SK-N-SH (cell line): ENCODE data around the gene GSTO2. TPM values are rescaled to one million over a fixed set of nuclear protein-coding genes. Genes with fewer than 3 reads are reported as not detected.

Experiments
- CTCF ChIA-PET: fragments of 300-600, 350-600 bp; formaldehyde crosslinking; extraction: SDS; loops from one replicate; lab custom pipeline; 2021; lab: Yijun Ruan, JAX
- POLR2A ChIA-PET: fragments of 350-600 bp; sonication (Branson Sonifier 250); formaldehyde crosslinking; extraction: SDS; loops from one replicate; lab custom pipeline; 2020; ENCODE audit warnings: antibody characterized with exemption, inconsistent platforms; lab: Yijun Ruan, JAX
- DNase-seq: peaks from one replicate; pipeline ENCODE4 v3.0.0; 2012
- H2AFZ ChIP-seq: fragments of 200-600 bp; sonication (generic); 2 replicates; pipeline ENCODE4 v1.8.1; 2016; ENCODE audit warnings: antibody characterized with exemption, mild to moderate bottlenecking, low read depth
- H3F3A ChIP-seq: fragments of 200-600 bp; sonication (generic); replicated peaks from 2 replicates; pipeline ENCODE3; 2016; ENCODE audit warnings: antibody characterized with exemption, mild to moderate bottlenecking; ENCODE audit not compliant: insufficient read depth
- H3K27ac ChIP-seq, 2 experiments: fragments of 200-500 bp in 1 of 2; fragments of 200-600 bp in 1 of 2; sonication (Bioruptor generic) in 1 of 2; sonication (generic), shearing (Covaris generic) in 1 of 2; 2 replicates each; pipeline versions ENCODE4 v1.5.1 to v1.6.1; 2014 to 2016; ENCODE audit warnings: low read depth in 2 of 2, inconsistent platforms in 1 of 2, low read length in 1 of 2, mild to moderate bottlenecking in 1 of 2, mixed read lengths in 1 of 2
- H3K27me3 ChIP-seq: fragments of 200-600 bp; sonication (generic), shearing (Covaris generic); 2 replicates; pipeline ENCODE4 v1.6.1; 2016; ENCODE audit warnings: mixed run types; ENCODE audit not compliant: insufficient read depth
- H3K36me3 ChIP-seq, 2 experiments: fragments of 200-500 bp in 1 of 2; fragments of 200-600 bp in 1 of 2; sonication (Bioruptor generic) in 1 of 2; sonication (generic) in 1 of 2; replicated peaks in 1 of 2; 2 replicates each; pipeline versions ENCODE3 to v1.5.1; 2014 to 2016; ENCODE audit warnings: low read length in 1 of 2, mild to moderate bottlenecking in 1 of 2; ENCODE audit not compliant: insufficient read depth in 2 of 2, control insufficient read depth in 1 of 2
- H3K4me1 ChIP-seq, 2 experiments: fragments of 200-500 bp in 1 of 2; fragments of 200-600 bp in 1 of 2; sonication (Bioruptor generic) in 1 of 2; sonication (generic), shearing (Covaris generic) in 1 of 2; 2 replicates each; pipeline versions ENCODE4 v1.5.1 to v1.6.1; 2014 to 2016; ENCODE audit warnings: low read depth in 1 of 2, low read length in 1 of 2, mixed run types in 1 of 2; ENCODE audit not compliant: insufficient read depth in 2 of 2, control insufficient read depth in 1 of 2
- H3K4me2 ChIP-seq: fragments of 200-600 bp; sonication (generic), shearing (Covaris generic); 2 replicates; pipeline ENCODE4 v1.6.1; 2017; ENCODE audit warnings: mixed run types
- H3K4me3 ChIP-seq, 2 experiments: fragments of 200-500 bp in 1 of 2; fragments of 200-600 bp in 1 of 2; sonication (Bioruptor generic) in 1 of 2; sonication (generic), shearing (Covaris generic) in 1 of 2; 2 replicates each; pipeline versions ENCODE4 v1.5.1 to v1.8.1; 2014 to 2016; ENCODE audit warnings: low read depth in 2 of 2, inconsistent platforms in 1 of 2, low read length in 1 of 2, mild to moderate bottlenecking in 1 of 2, mixed read lengths in 1 of 2, moderate library complexity in 1 of 2
- H3K79me2 ChIP-seq: fragments of 200-600 bp; sonication (generic); 2 replicates; pipeline ENCODE4 v1.8.1; 2017; ENCODE audit warnings: mild to moderate bottlenecking; ENCODE audit not compliant: insufficient read depth
- H3K9ac ChIP-seq: fragments of 200-600 bp; sonication (generic); 2 replicates; pipeline ENCODE4 v1.6.1; 2017; ENCODE audit warnings: mixed run types
- H3K9me2 ChIP-seq: fragments of 200-600 bp; sonication (generic); 2 replicates; pipeline ENCODE4 v1.6.1; 2017; ENCODE audit warnings: mixed run types
- H3K9me3 ChIP-seq: fragments of 200-600 bp; sonication (generic); 2 replicates; pipeline ENCODE4 v1.6.1; 2017; ENCODE audit warnings: mixed run types, mild to moderate bottlenecking, moderate library complexity
- H4K20me1 ChIP-seq: fragments of 200-600 bp; sonication (generic); 2 replicates; pipeline ENCODE4 v1.6.1; 2017; ENCODE audit warnings: mild to moderate bottlenecking, mixed run types; ENCODE audit not compliant: insufficient read depth
- CTCF ChIP-seq: fragments of 200-600 bp; sonication (generic); IDR thresholded peaks from 2 replicates; pipeline ENCODE4 v1.6.1; 2017; ENCODE audit warnings: antibody characterized with exemption, mild to moderate bottlenecking, moderate library complexity
- EZH2phosphoT487 ChIP-seq: fragments of 200-600 bp; sonication (generic); IDR thresholded peaks from 2 replicates; pipeline ENCODE4 v1.6.1; 2017; ENCODE audit warnings: low read depth, mixed run types, mild to moderate bottlenecking, antibody characterized with exemption, moderate library complexity, borderline replicate concordance
- FOXJ3 ChIP-seq: sonication (generic); formaldehyde crosslinking; IDR thresholded peaks from 2 replicates; pipeline ENCODE4 v1.5.1; 2020; ENCODE audit warnings: mild to moderate bottlenecking, missing genetic modification reagents
- GATA2 ChIP-seq: sonication (generic); formaldehyde crosslinking; IDR thresholded peaks from 2 replicates; pipeline ENCODE4 v1.5.0; 2020; ENCODE audit warnings: mild to moderate bottlenecking, missing genetic modification reagents
- MXI1 ChIP-seq: IDR thresholded peaks from 2 replicates; pipeline ENCODE4 v1.6.1; 2012; ENCODE audit warnings: mild to moderate bottlenecking, low read depth, low read length, improper control_type of control experiment
- NRF1 ChIP-seq: IDR thresholded peaks from 2 replicates; pipeline ENCODE4 v1.6.1; 2012; ENCODE audit warnings: low read depth, mild to moderate bottlenecking, low read length
- RAD21 ChIP-seq: IDR thresholded peaks from 2 replicates; pipeline ENCODE4 v1.6.1; 2012; ENCODE audit warnings: mild to moderate bottlenecking, low read length
- REST ChIP-seq: IDR thresholded peaks from 2 replicates; pipeline ENCODE4 v1.6.1; 2012; ENCODE audit warnings: mild to moderate bottlenecking, low read depth, low read length, moderate library complexity
- RXRA ChIP-seq: IDR thresholded peaks from 2 replicates; pipeline ENCODE4 v1.4.0; 2012; ENCODE audit warnings: low read depth, mild to moderate bottlenecking, borderline replicate concordance
- SMC3 ChIP-seq: IDR thresholded peaks from 2 replicates; pipeline ENCODE4 v1.6.1; 2012; ENCODE audit warnings: low read depth, low read length, improper control_type of control experiment
- TAF1 ChIP-seq: IDR thresholded peaks from 2 replicates; pipeline ENCODE4 v1.6.1; 2012; ENCODE audit warnings: low read depth, mild to moderate bottlenecking, low read length, moderate library complexity, borderline replicate concordance
- TCF12 ChIP-seq: IDR thresholded peaks from 2 replicates; pipeline ENCODE4 v1.4.0; 2012
- ZBTB33 ChIP-seq: IDR thresholded peaks from 2 replicates; pipeline ENCODE4 v1.4.0; 2012; ENCODE audit warnings: low read depth, borderline replicate concordance
- WGBS: methylation state at CpG from one replicate; pipeline ENCODE4 v1.1.6; 2017; ENCODE audit warnings: low lambda C conversion rate; 5-methylcytosine and 5-hydroxymethylcytosine counted together
- polyA plus RNA-seq, 3 experiments: library from polyadenylated mRNA; depleted of rRNA; stranded (reverse); fragments of >200 nt; gene quantifications; 2 replicates each; pipeline ENCODE4 v1.2.3, GENCODE V29; 2012
- TF ChIP-seq, protein P1 (sequence below): fragments of 150-350 bp; IDR thresholded peaks from 2 replicates; pipeline ENCODE4 v1.6.1; 2016; ENCODE audit warnings: mild to moderate bottlenecking, low read depth, low read length

Gene GSTO2
- polyA plus RNA-seq, 1 of the 3 experiments (the other 2 are of a cell fraction) = 0.49 TPM

DNA sequence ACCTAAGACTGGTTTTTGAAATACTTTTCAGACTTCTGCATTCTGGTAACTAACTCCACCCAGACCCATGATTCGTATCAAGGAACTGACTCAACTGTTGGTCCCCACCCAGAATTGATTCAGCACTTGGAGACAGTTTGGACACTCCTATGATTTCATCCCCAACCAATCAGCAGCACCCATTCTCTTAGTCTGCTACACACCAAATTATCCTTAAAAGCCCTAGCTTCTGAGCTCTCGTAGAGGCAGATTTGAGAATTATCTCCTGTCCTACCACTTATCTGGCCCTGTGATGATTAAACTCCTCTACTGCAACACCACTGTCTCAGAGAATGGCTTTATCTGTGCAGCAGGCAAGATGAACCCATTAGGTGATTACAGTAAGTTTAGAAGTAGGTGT, 22.0 kb upstream of the GSTO2 start:
- Histone ChIP-seq H3K27ac (no peak overlapping the region), H2AFZ (no peak overlapping the region), H3K36me3 (no peaks in the 10 kb centered on the region), H3K4me1 (no peaks in the 10 kb centered on the region), H3K4me2 (no peak overlapping the region), H3K9me3 (no peaks in the 10 kb centered on the region), H3K9ac (no peak overlapping the region), H3K79me2 (no peaks in the 10 kb centered on the region), H3K9me2 (no peaks in the 10 kb centered on the region), H3K27me3 (no peaks in the 10 kb centered on the region), H4K20me1 (no peaks in the 10 kb centered on the region), H3F3A (peaks cover 3% of the 10 kb centered on the region), H3K4me3 (no peak overlapping the region)
- DNase-seq = no peak
- TF ChIP-seq MXI1 = no peak
- no peak for TF ChIP-seq EZH2phosphoT487
- no peak for TF ChIP-seq RXRA
- no peak for TF ChIP-seq REST
- TF ChIP-seq SMC3 = no peak
- no peak for TF ChIP-seq GATA2 (CRISPR knock-in tag)
- WGBS = 15% methylated on average over 2 of the region's 2 CpGs
- POLR2A ChIA-PET = no interaction called here
- CTCF ChIA-PET = no interaction called here

- ChIA-PET CTCF (interaction anchor here (0.8 kb wide), 1 partner anchor 27 kb away, joined by 3 read pairs; no protein-coding TSS in a partner anchor), POLR2A (no interaction called here)
- H2AFZ ChIP-seq = no peak overlapping the region
- H3K4me2 ChIP-seq = no peak overlapping the region
- no peaks in the 10 kb centered on the region for H3K4me1 ChIP-seq
- WGBS = 65% methylated on average over 3 of the region's 3 CpGs
- no peaks in the 10 kb centered on the region for H3K9me3 ChIP-seq
- no peak overlapping the region for H3K27ac ChIP-seq
- H3K79me2 ChIP-seq = no peaks in the 10 kb centered on the region
- DNase-seq = no peak
- H3K4me3 ChIP-seq = no peak overlapping the region
- H3K9ac ChIP-seq = no peak overlapping the region
- no peaks in the 10 kb centered on the region for H3K9me2 ChIP-seq
- H3K27me3 ChIP-seq = no peaks in the 10 kb centered on the region
- H3F3A ChIP-seq = peaks cover 3% of the 10 kb centered on the region
- no peaks in the 10 kb centered on the region for H4K20me1 ChIP-seq
- H3K36me3 ChIP-seq = no peaks in the 10 kb centered on the region
- TF ChIP-seq CTCF = no peak
- no peak for TF ChIP-seq RAD21
- no peak for TF ChIP-seq TCF12
- no peak for TF ChIP-seq NRF1
- no peak for TF ChIP-seq REST
- TF ChIP-seq, protein P1, sequence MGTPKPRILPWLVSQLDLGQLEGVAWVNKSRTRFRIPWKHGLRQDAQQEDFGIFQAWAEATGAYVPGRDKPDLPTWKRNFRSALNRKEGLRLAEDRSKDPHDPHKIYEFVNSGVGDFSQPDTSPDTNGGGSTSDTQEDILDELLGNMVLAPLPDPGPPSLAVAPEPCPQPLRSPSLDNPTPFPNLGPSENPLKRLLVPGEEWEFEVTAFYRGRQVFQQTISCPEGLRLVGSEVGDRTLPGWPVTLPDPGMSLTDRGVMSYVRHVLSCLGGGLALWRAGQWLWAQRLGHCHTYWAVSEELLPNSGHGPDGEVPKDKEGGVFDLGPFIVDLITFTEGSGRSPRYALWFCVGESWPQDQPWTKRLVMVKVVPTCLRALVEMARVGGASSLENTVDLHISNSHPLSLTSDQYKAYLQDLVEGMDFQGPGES = no peak
- no peak for TF ChIP-seq FOXJ3
- TF ChIP-seq TAF1 = no peak
- no peak for TF ChIP-seq ZBTB33
Measured at GRCh38 chr10:104247513-104248146, 21.4 kb upstream of the GSTO2 start.
